H9 (cell line): ENCODE results near the gene TTC24. TPM values are rescaled to one million over a fixed set of nuclear protein-coding genes. Genes with fewer than 3 reads are reported as not detected.
"Not testable (repeated sequence)": the region's sequence is repeated elsewhere in the genome, so short reads cannot be mapped to it uniquely, and the experiment has no call there.

Experiments
- DNase-seq: peaks from one replicate; pipeline ENCODE4 v3.0.0-alpha.2; 2017
- H2AFZ ChIP-seq: one replicate; pipeline ENCODE4 v1.6.1; 2013; ENCODE audit warnings: mild to moderate bottlenecking, low read length, control low read depth, moderate library complexity
- H2AK5ac ChIP-seq: 2 replicates; pipeline ENCODE4 v1.6.1; 2013; ENCODE audit warnings: low read length, control low read depth, mixed read lengths; ENCODE audit not compliant: insufficient read length
- H2BK120ac ChIP-seq: one replicate; pipeline ENCODE4 v1.6.1; 2013; ENCODE audit warnings: low read depth, mild to moderate bottlenecking, low read length, control low read depth, inconsistent platforms; ENCODE audit not compliant: poor library complexity, severe bottlenecking
- H2BK12ac ChIP-seq: 2 replicates; pipeline ENCODE4 v1.6.1; 2013; ENCODE audit warnings: low read length, control low read depth, mixed read lengths, low read depth; ENCODE audit not compliant: insufficient read length
- H2BK15ac ChIP-seq: 2 replicates; pipeline ENCODE4 v1.6.1; 2013; ENCODE audit warnings: low read depth, low read length, control low read depth
- H2BK20ac ChIP-seq: one replicate; pipeline ENCODE4 v1.6.1; 2013; ENCODE audit warnings: low read depth, mild to moderate bottlenecking, low read length, control low read depth, inconsistent platforms; ENCODE audit not compliant: poor library complexity, severe bottlenecking
- H2BK5ac ChIP-seq: 2 replicates; pipeline ENCODE4 v1.6.1; 2013; ENCODE audit warnings: low read length, control low read depth, mixed read lengths; ENCODE audit not compliant: insufficient read length
- H3K14ac ChIP-seq: 2 replicates; pipeline ENCODE4 v1.6.1; 2013; ENCODE audit warnings: low read length, control low read depth; ENCODE audit not compliant: insufficient read depth
- H3K18ac ChIP-seq: 2 replicates; pipeline ENCODE4 v1.6.1; 2013; ENCODE audit warnings: low read depth, mild to moderate bottlenecking, mixed read lengths, low read length, control low read depth; ENCODE audit not compliant: insufficient read length
- H3K23ac ChIP-seq: 2 replicates; pipeline ENCODE4 v1.6.1; 2013; ENCODE audit warnings: low read length, control low read depth, mixed read lengths, low read depth; ENCODE audit not compliant: insufficient read length
- H3K23me2 ChIP-seq: 2 replicates; pipeline ENCODE4 v1.6.1; 2013; ENCODE audit warnings: low read depth, mild to moderate bottlenecking, mixed read lengths, low read length, control low read depth; ENCODE audit not compliant: insufficient read length, poor library complexity, severe bottlenecking
- H3K27ac ChIP-seq: 2 replicates; pipeline ENCODE4 v1.5.1; 2013; ENCODE audit warnings: low read length, control low read depth, mixed read lengths, low read depth; ENCODE audit not compliant: insufficient read length
- H3K27me3 ChIP-seq: 2 replicates; pipeline ENCODE4 v1.6.1; 2013; ENCODE audit warnings: low read length, control low read depth, inconsistent platforms; ENCODE audit not compliant: insufficient read depth
- H3K4ac ChIP-seq: 2 replicates; pipeline ENCODE4 v1.6.1; 2013; ENCODE audit warnings: low read depth, mild to moderate bottlenecking, control low read depth, inconsistent platforms, low read length, moderate library complexity
- H3K4me1 ChIP-seq: 2 replicates; pipeline ENCODE4 v1.6.1; 2013; ENCODE audit warnings: low read length, control low read depth, inconsistent platforms; ENCODE audit not compliant: insufficient read depth
- H3K4me2 ChIP-seq: 2 replicates; pipeline ENCODE4 v1.6.1; 2013; ENCODE audit warnings: low read length, control low read depth, mixed read lengths; ENCODE audit not compliant: insufficient read length, insufficient read depth
- H3K56ac ChIP-seq: 2 replicates; pipeline ENCODE4 v1.6.1; 2013; ENCODE audit warnings: low read depth, mild to moderate bottlenecking, mixed read lengths, low read length, control low read depth; ENCODE audit not compliant: insufficient read length
- H3K79me1 ChIP-seq: 2 replicates; pipeline ENCODE4 v1.6.1; 2013; ENCODE audit warnings: low read depth, mild to moderate bottlenecking, moderate library complexity, low read length, control low read depth, inconsistent platforms; ENCODE audit not compliant: insufficient read depth, poor library complexity, severe bottlenecking
- H3K79me2 ChIP-seq: 2 replicates; pipeline ENCODE4 v1.6.1; 2013; ENCODE audit warnings: low read length, control low read depth, inconsistent platforms; ENCODE audit not compliant: insufficient read depth
- H3K9ac ChIP-seq: 2 replicates; pipeline ENCODE4 v1.6.1; 2013; ENCODE audit warnings: low read length, control low read depth, mixed read lengths; ENCODE audit not compliant: insufficient read length; ENCODE audit errors: extremely low read depth
- H3K9me3 ChIP-seq: one replicate; pipeline ENCODE4 v1.6.1; 2013; ENCODE audit warnings: low read depth, low read length, inconsistent platforms; ENCODE audit not compliant: control insufficient read depth
- H3T11ph ChIP-seq: one replicate; pipeline ENCODE4 v1.6.1; 2013; ENCODE audit warnings: mild to moderate bottlenecking, low read length, control low read depth, inconsistent platforms
- H4K20me1 ChIP-seq: one replicate; pipeline ENCODE4 v1.6.1; 2013; ENCODE audit not compliant: control insufficient read depth, insufficient read length, insufficient read depth
- H4K5ac ChIP-seq: 2 replicates; pipeline ENCODE4 v1.6.1; 2013; ENCODE audit warnings: low read depth, mild to moderate bottlenecking, mixed read lengths, low read length, control low read depth; ENCODE audit not compliant: insufficient read length
- H4K8ac ChIP-seq: replicated peaks from 2 replicates; pipeline ENCODE4 v1.6.1; 2013; ENCODE audit warnings: low read length, control low read depth, mixed read lengths, low read depth; ENCODE audit not compliant: insufficient read length
- H4K91ac ChIP-seq: 2 replicates; pipeline ENCODE4 v1.6.1; 2013; ENCODE audit warnings: low read depth, mild to moderate bottlenecking, moderate library complexity, mixed read lengths, low read length, control low read depth; ENCODE audit not compliant: insufficient read length
- H3K27ac Mint-ChIP-seq, 3 experiments: 2 replicates in 2 of 3; 3 replicates in 1 of 3; pipeline ENCODE4 v1.8.0; 2020 to 2021; ENCODE audit warnings: mixed read lengths in 3 of 3, mild to moderate bottlenecking in 1 of 3, moderate library complexity in 1 of 3
- H3K27me3 Mint-ChIP-seq: 2 replicates; pipeline ENCODE4 v1.8.0; 2021; ENCODE audit warnings: low read depth, mild to moderate bottlenecking, moderate library complexity, mixed read lengths
- H3K36me3 Mint-ChIP-seq, 3 experiments: 2 replicates in 2 of 3; 3 replicates in 1 of 3; pipeline ENCODE4 v1.8.0; 2020 to 2021; ENCODE audit warnings: low read depth in 3 of 3, mixed read lengths in 3 of 3; ENCODE audit not compliant: insufficient read depth in 1 of 3
- H3K4me1 Mint-ChIP-seq, 2 experiments: 2 replicates each; pipeline ENCODE4 v1.8.0; 2020; ENCODE audit warnings: mixed read lengths in 2 of 2
- H3K4me3 Mint-ChIP-seq, 2 experiments: 2 replicates in 1 of 2; 3 replicates in 1 of 2; pipeline ENCODE4 v1.8.0; 2020 to 2021; ENCODE audit warnings: mild to moderate bottlenecking in 2 of 2, mixed read lengths in 2 of 2, moderate library complexity in 1 of 2
- H3K9me3 Mint-ChIP-seq, 2 experiments: 2 replicates in 1 of 2; 3 replicates in 1 of 2; pipeline ENCODE4 v1.8.0; 2020; ENCODE audit warnings: mild to moderate bottlenecking in 2 of 2, mixed read lengths in 2 of 2, moderate library complexity in 1 of 2
- CTCF ChIP-seq: fragments of 200-600 bp; sonication (generic); conservative IDR thresholded peaks from 3 replicates; pipeline ENCODE4 v1.8.0; 2021; ENCODE audit warnings: antibody characterized with exemption, mild to moderate bottlenecking
- WGBS: extraction: QIAGEN DNeasy Blood & Tissue Kit; methylation state at CpG from one replicate; pipeline ENCODE4 v1.1.7; 2013; ENCODE audit warnings: missing lambda C conversion rate, low lambda C conversion rate, mixed read lengths; ENCODE audit not compliant: insufficient read length; ENCODE audit errors: extremely low coverage; 5-methylcytosine and 5-hydroxymethylcytosine counted together
- total RNA-seq: library from RNA; stranded (reverse); gene quantifications from 2 replicates; pipeline ENCODE4 v1.2.1, GENCODE V29; 2021

TTC24 gene
- total RNA-seq, 1 experiment from 2014 or later: 0.26 TPM

GRCh38 chr1:156608981-156609380, 29.5 kb downstream of the TTC24 start:
- Histone ChIP-seq H3K4me1 (no peaks in the 10 kb centered on the region; the same call in 1 of the 2 replicates), H3K23me2 (no peaks in the 10 kb centered on the region), H2AK5ac (no peak overlapping the region), H4K91ac (no peak overlapping the region), H4K20me1 (no peaks in the 10 kb centered on the region), H2BK15ac (no peak overlapping the region), H2BK5ac (no peak overlapping the region), H3K18ac (no peak overlapping the region), H3T11ph (no peak overlapping the region), H3K14ac (no peak overlapping the region), H2BK20ac (no peak overlapping the region), H2BK120ac (no peak overlapping the region), H3K4ac (no peak overlapping the region), H3K79me1 (no peaks in the 10 kb centered on the region), H3K9ac (no peak overlapping the region), H2AFZ (no peak overlapping the region), H3K9me3 (no peaks in the 10 kb centered on the region), H3K4me2 (no peak overlapping the region), H3K56ac (no peak overlapping the region), H4K5ac (no peak overlapping the region), H3K79me2 (no peaks in the 10 kb centered on the region), H2BK12ac (no peak overlapping the region), H4K8ac (no peak overlapping the region), H3K27me3 (no peaks in the 10 kb centered on the region), H3K27ac (no peak overlapping the region), H3K23ac (no peak overlapping the region)
- Mint-ChIP-seq H3K9me3 (no peaks in the 10 kb centered on the region), H3K4me3 (no peak overlapping the region), H3K36me3 (no peaks in the 10 kb centered on the region), H3K27me3 (peaks cover 9% of the 10 kb centered on the region), H3K27ac (no peak overlapping the region), H3K4me1 (peaks cover 6 to 13% of the 10 kb centered on the region in 2 experiments; a peak in 3 of 4 replicates)
- TF ChIP-seq CTCF: peak; percentile 73
- DNase-seq: no peak
- no CpG with 5 or more reads among the region's 6 CpGs for WGBS

GRCh38 chr1:156610072-156610471, 30.5 kb downstream of the TTC24 start:
- not testable (repeated sequence) for H4K5ac ChIP-seq, H2AK5ac ChIP-seq, H3K4me2 ChIP-seq, H3T11ph ChIP-seq, H2BK120ac ChIP-seq, H3K27me3 Mint-ChIP-seq, H3K9ac ChIP-seq, H3K9me3 Mint-ChIP-seq, H3K27ac ChIP-seq, H3K27ac Mint-ChIP-seq, H2AFZ ChIP-seq, H2BK20ac ChIP-seq, H4K91ac ChIP-seq, H2BK5ac ChIP-seq, H3K18ac ChIP-seq, H3K79me2 ChIP-seq, H3K79me1 ChIP-seq, H3K4me3 Mint-ChIP-seq, H3K23ac ChIP-seq, H3K4ac ChIP-seq, H3K4me1 ChIP-seq, H2BK15ac ChIP-seq, DNase-seq, H4K8ac ChIP-seq, H3K9me3 ChIP-seq, H3K36me3 Mint-ChIP-seq, H2BK12ac ChIP-seq, H3K56ac ChIP-seq, H4K20me1 ChIP-seq, H3K27me3 ChIP-seq, H3K14ac ChIP-seq, H3K23me2 ChIP-seq
- WGBS: no CpG with 5 or more reads among the region's 9 CpGs
- peaks cover 6 to 13% of the 10 kb centered on the region in 2 experiments; a peak in 3 of 4 replicates for H3K4me1 Mint-ChIP-seq
